Spleen (tissue), 11 donors: ENCODE results near the gene BZW2. TPM values are rescaled to one million over a fixed set of nuclear protein-coding genes. Genes with fewer than 3 reads are reported as not detected.

Source experiments
- DNase-seq: peaks from one replicate; pipeline ENCODE4 v3.0.0-alpha.2; 2020
- H3K27ac ChIP-seq, 8 donors: fragments of 200-600 bp; sonication (generic) in 7 of 8; 1 replicate in 4 of 8; 2 replicates in 4 of 8; pipeline versions ENCODE4 v1.5.0 to v1.8.0; 2016 to 2021; ENCODE audit warnings: inconsistent platforms in 4 of 8, mild to moderate bottlenecking in 4 of 8, moderate library complexity in 1 of 8
- H3K27me3 ChIP-seq, 7 donors: fragments of 200-600 bp; sonication (generic) in 6 of 7; replicated peaks in 1 of 7; 1 replicate in 4 of 7; 2 replicates in 3 of 7; pipeline versions ENCODE4 v1.5.0 to v1.8.0; 2016 to 2021; ENCODE audit warnings: inconsistent platforms in 3 of 7, mild to moderate bottlenecking in 1 of 7
- H3K36me3 ChIP-seq, 6 donors: fragments of 200-600 bp; sonication (generic) in 5 of 6; 1 replicate in 4 of 6; 2 replicates in 2 of 6; pipeline versions ENCODE4 v1.5.0 to v1.8.0; 2016 to 2021; ENCODE audit warnings: inconsistent platforms in 2 of 6
- H3K4me1 ChIP-seq, 6 donors: fragments of 200-600 bp; sonication (generic) in 5 of 6; 1 replicate in 3 of 6; 2 replicates in 3 of 6; pipeline versions ENCODE4 v1.5.0 to v1.8.0; 2016 to 2021; ENCODE audit warnings: inconsistent platforms in 3 of 6
- H3K4me3 ChIP-seq, 8 donors: fragments of 200-600 bp; sonication (generic) in 7 of 8; 1 replicate in 4 of 8; 2 replicates in 4 of 8; pipeline versions ENCODE4 v1.5.0 to v1.8.0; 2016 to 2021; ENCODE audit warnings: inconsistent platforms in 4 of 8, mild to moderate bottlenecking in 4 of 8, moderate library complexity in 2 of 8
- H3K9me3 ChIP-seq, 8 donors: fragments of 200-600 bp; sonication (generic) in 7 of 8; 1 replicate in 4 of 8; 2 replicates in 4 of 8; pipeline versions ENCODE4 v1.5.0 to v1.8.0; 2016 to 2021; ENCODE audit warnings: inconsistent platforms in 4 of 8
- POLR2A ChIP-seq, 3 donors: fragments of 450-650 bp; IDR thresholded peaks; one replicate each; pipeline ENCODE4 v1.5.1; 2017; ENCODE audit warnings: antibody characterized with exemption in 3 of 3, mild to moderate bottlenecking in 1 of 3
- POLR2AphosphoS5 ChIP-seq, 3 donors: sonication (generic); formaldehyde crosslinking; IDR thresholded peaks; one replicate each; pipeline ENCODE4 v1.5.1; 2017; ENCODE audit warnings: antibody characterized with exemption in 3 of 3
- WGBS, 5 donors: extraction: QIAGEN DNeasy Blood & Tissue Kit in 3 of 5; methylation state at CpG; one replicate each; pipeline versions ENCODE4 v1.1.5 to v1.1.7; 2013 to 2018; 5-methylcytosine and 5-hydroxymethylcytosine counted together
- intact Hi-C: fragments of 100-400 bp; cut with DNase I; formaldehyde crosslinking; loops from one replicate; pipeline ENCODE4 v1.15.0; 2023; ENCODE audit warnings: low total_unique reads
- polyA plus RNA-seq, 3 donors: library from polyadenylated mRNA; stranded (reverse); fragments of 200-250 nt; gene quantifications; one replicate each; pipeline ENCODE4 v1.2.1, GENCODE V29; 2013
- total RNA-seq, 7 donors: library from RNA; depleted of rRNA in 3 of 7; stranded (reverse); fragments of >200 nt in 3 of 7; fragmentation: NEBNext Ultra II Directional in 4 of 7; extraction: Animal tissue kit (Norgen Biotek cat#: 25700) in 4 of 7; gene quantifications; one replicate each; pipeline versions ENCODE4 v1.1.0 to v1.2.1, GENCODE V29; 2016 to 2021
- TF ChIP-seq, protein P1 (sequence below), 11 experiments: fragments of 200-600 bp in 7 of 11; fragments of 450-650 bp in 4 of 11; sonication (generic) in 4 of 11; IDR thresholded peaks in 8 of 11; conservative IDR thresholded peaks in 3 of 11; 1 replicate in 7 of 11; 2 replicates in 4 of 11; pipeline versions ENCODE4 v1.4.0 to v1.8.0; 2016 to 2021; ENCODE audit warnings: antibody characterized with exemption in 11 of 11, inconsistent platforms in 4 of 11, mild to moderate bottlenecking in 1 of 11
- donor health status: healthy with polysubstance abuse.
- donor health status: DM: no; HTN: no; CAD: no; lungs with moderate emphysema.
- donor health status: DM: no; HTN: no; CAD: no.
- donor health status: Bipolar disorder and iron deficiency.
- donor health status: healthy.
- donor health status: DM: no; HTN: no; CAD: no.
- donor health status: DM: yes; HTN: yes; CAD: no.

BZW2 gene
- total and polyA plus RNA-seq, 10 donors, result 19.4 to 40.5 (median 26.8) TPM

DNA sequence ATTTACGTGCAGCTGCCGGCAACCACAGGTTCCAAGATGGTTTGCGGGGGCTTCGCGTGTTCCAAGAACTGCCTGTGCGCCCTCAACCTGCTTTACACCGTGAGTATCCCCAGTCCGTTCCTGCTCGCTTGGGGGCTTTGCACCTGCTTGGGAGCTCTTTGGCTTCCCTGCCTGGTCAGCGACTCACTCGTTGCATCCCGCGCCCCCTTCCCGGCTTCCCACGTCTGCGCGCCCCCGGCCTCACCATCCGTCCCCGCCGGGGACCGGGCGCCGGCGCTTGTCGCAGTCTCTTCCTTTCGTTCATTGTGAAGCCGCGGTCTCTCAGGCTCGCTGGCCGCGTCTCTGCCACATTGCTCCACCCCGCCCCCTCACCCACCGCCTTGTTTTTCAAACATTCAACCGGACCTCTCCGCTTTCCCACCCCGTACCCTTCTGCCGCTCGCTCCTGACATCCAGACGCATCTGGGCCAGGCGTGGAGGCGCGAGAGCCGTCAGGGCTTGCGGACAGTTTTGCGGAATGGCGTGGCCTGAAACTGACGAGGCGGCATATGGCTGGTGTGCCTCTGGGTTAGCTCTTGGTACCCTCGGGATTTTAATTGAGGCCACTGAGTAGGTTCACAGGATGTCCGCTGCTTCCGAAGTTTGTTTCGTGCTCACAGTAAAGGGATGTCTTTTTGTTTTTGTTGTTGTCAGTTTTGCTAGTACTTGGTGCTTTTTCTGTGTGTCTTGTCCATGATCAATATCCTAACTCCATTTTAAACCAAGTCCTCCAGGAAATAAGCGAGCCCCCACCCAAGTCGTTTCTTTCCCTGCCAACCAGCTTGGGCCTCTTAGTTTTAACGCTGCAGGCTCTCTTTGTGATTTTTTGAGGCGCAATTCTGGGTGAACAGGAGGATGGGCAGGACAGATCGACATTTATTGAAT, 108.2 kb downstream of the BZW2 start:
- Histone ChIP-seq H3K27me3 (peaks cover 0 to 22% (median 7%) of the 10 kb centered on the region in 7 donors), H3K4me1 (peaks cover 5 to 58% (median 27%) of the 10 kb centered on the region in 6 donors), H3K9me3 (no peaks in the 10 kb centered on the region), H3K27ac (peak overlapping the region; percentile 26 to 83 (median 70)), H3K4me3 (peak overlapping the region; percentile 56 to 91 (median 72)), H3K36me3 (no peaks in the 10 kb centered on the region)
- intact Hi-C loops, result no loop called here
- TF ChIP-seq, protein P1, sequence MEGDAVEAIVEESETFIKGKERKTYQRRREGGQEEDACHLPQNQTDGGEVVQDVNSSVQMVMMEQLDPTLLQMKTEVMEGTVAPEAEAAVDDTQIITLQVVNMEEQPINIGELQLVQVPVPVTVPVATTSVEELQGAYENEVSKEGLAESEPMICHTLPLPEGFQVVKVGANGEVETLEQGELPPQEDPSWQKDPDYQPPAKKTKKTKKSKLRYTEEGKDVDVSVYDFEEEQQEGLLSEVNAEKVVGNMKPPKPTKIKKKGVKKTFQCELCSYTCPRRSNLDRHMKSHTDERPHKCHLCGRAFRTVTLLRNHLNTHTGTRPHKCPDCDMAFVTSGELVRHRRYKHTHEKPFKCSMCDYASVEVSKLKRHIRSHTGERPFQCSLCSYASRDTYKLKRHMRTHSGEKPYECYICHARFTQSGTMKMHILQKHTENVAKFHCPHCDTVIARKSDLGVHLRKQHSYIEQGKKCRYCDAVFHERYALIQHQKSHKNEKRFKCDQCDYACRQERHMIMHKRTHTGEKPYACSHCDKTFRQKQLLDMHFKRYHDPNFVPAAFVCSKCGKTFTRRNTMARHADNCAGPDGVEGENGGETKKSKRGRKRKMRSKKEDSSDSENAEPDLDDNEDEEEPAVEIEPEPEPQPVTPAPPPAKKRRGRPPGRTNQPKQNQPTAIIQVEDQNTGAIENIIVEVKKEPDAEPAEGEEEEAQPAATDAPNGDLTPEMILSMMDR (IDR thresholded peaks at IDR 0.05 in 8 of 11, conservative IDR thresholded peaks at IDR 0.05 in 3 of 11), result no peak
- TF ChIP-seq POLR2A (IDR thresholded peaks at IDR 0.05) (no peak), POLR2AphosphoS5 (IDR thresholded peaks at IDR 0.05) (peak in 2 of 3 donors; percentile 44 to 55)
- peak; percentile 85 for DNase-seq
- 3 to 5% (median 4%) methylated on average over 51 to 58 of the region's 58 CpGs for WGBS, 5 donors

- Histone ChIP-seq H3K4me1 (peaks cover 5 to 64% (median 30%) of the 10 kb centered on the region in 6 donors), H3K36me3 (no peaks in the 10 kb centered on the region), H3K4me3 (peak overlapping the region; percentile 56 to 91 (median 72)), H3K27ac (peak overlapping the region in 7 of 8 donors; percentile 26 to 83 (median 70)), H3K9me3 (no peaks in the 10 kb centered on the region), H3K27me3 (peaks cover 0 to 22% (median 7%) of the 10 kb centered on the region in 7 donors)
- DNase-seq, result no peak
- TF ChIP-seq POLR2A (IDR thresholded peaks at IDR 0.05) (no peak), POLR2AphosphoS5 (IDR thresholded peaks at IDR 0.05) (no peak)
- TF ChIP-seq, protein P1 (IDR thresholded peaks at IDR 0.05 in 8 of 11, conservative IDR thresholded peaks at IDR 0.05 in 3 of 11), result no peak
- intact Hi-C loops, result no loop called here
- 37 to 51% (median 39%) methylated on average over 6 of the region's 6 CpGs for WGBS, 5 donors
Measured at GRCh38 chr7:16754856-16755317, 108.9 kb downstream of the BZW2 start.

GRCh38 chr7:16755397-16755796, 109.4 kb downstream of the BZW2 start:
- peak overlapping the region in 4 of 8 donors; percentile 69 to 83 (median 74) for H3K27ac ChIP-seq
- intact Hi-C loops, result no loop called here
- no peaks in the 10 kb centered on the region for H3K36me3 ChIP-seq
- peak overlapping the region in 6 of 8 donors; percentile 61 to 91 (median 75) for H3K4me3 ChIP-seq
- DNase-seq, result no peak
- H3K4me1 ChIP-seq, result peaks cover 5 to 68% (median 32%) of the 10 kb centered on the region in 6 donors
- H3K9me3 ChIP-seq, result no peaks in the 10 kb centered on the region
- TF ChIP-seq POLR2A (IDR thresholded peaks at IDR 0.05) (no peak), POLR2AphosphoS5 (IDR thresholded peaks at IDR 0.05) (no peak)
- TF ChIP-seq, protein P1 (IDR thresholded peaks at IDR 0.05 in 8 of 11, conservative IDR thresholded peaks at IDR 0.05 in 3 of 11), result no peak
- H3K27me3 ChIP-seq, result peaks cover 0 to 22% (median 7%) of the 10 kb centered on the region in 7 donors

Other genes with a start within 250 kb of the BZW2 start
- gene CRPPA, start 224.6 kb upstream of the BZW2 start, total RNA-seq, result 1 to 10 TPM in 4 of 7 donors, under 1 TPM in 3; 0.76 to 3.1 (median 1.2) TPM
- gene CRPPA, start 224.6 kb upstream of the BZW2 start, polyA plus RNA-seq, result under 1 TPM; 0.15 to 0.35 (median 0.17) TPM
- gene SOSTDC1, start 180.4 kb upstream of the BZW2 start, total RNA-seq, result not detected
- not detected for gene SOSTDC1, start 180.4 kb upstream of the BZW2 start, polyA plus RNA-seq
- not detected for gene LRRC72, start 119.4 kb upstream of the BZW2 start, total RNA-seq
- gene LRRC72, start 119.4 kb upstream of the BZW2 start, polyA plus RNA-seq, result not detected
- gene ANKMY2, start 427 bp upstream of the BZW2 start, total RNA-seq, result 10 to 100 TPM; 10.6 to 19.9 (median 13.4) TPM
- gene ANKMY2, start 427 bp upstream of the BZW2 start, polyA plus RNA-seq, result 1 to 10 TPM; 4.6 to 9.1 (median 5.9) TPM
- 10 to 100 TPM; 30.1 to 52.6 (median 47.0) TPM for gene TSPAN13, start 107.6 kb downstream of the BZW2 start, total RNA-seq
- 10 to 100 TPM; 39.7 to 53.0 (median 42.5) TPM for gene TSPAN13, start 107.6 kb downstream of the BZW2 start, polyA plus RNA-seq
- not detected for gene AGR2, start 158.8 kb downstream of the BZW2 start, total RNA-seq
- under 1 TPM; 0.17 to 0.38 (median 0.28) TPM for gene AGR2, start 158.8 kb downstream of the BZW2 start, polyA plus RNA-seq
- not detected for gene AGR3, start 235.8 kb downstream of the BZW2 start, total RNA-seq
- gene AGR3, start 235.8 kb downstream of the BZW2 start, polyA plus RNA-seq, result under 1 TPM in 1 of 3 donors, not detected in 2; 0.38 TPM